Keratinocyte (primary cell): ENCODE results near the gene OR8A1.

Experiments
- EZH2 ChIP-seq: IDR thresholded peaks from one replicate; pipeline ENCODE4 v1.6.1; 2012; ENCODE audit warnings: inconsistent platforms, mild to moderate bottlenecking, low read length, moderate library complexity
- TF ChIP-seq, protein P1 (sequence below), 3 experiments: IDR thresholded peaks in 1 of 3; conservative IDR thresholded peaks in 1 of 3; optimal IDR thresholded peaks in 1 of 3; 2 replicates in 2 of 3; 3 replicates in 1 of 3; pipeline versions ENCODE3 to v1.5.1; 2011; ENCODE audit warnings: low read length in 3 of 3, mild to moderate bottlenecking in 3 of 3, moderate library complexity in 2 of 3, control low read depth in 1 of 3, inconsistent platforms in 1 of 3; ENCODE audit not compliant: insufficient read depth in 2 of 3; ENCODE audit errors: extremely low read depth in 1 of 3

- TF ChIP-seq, protein P1, sequence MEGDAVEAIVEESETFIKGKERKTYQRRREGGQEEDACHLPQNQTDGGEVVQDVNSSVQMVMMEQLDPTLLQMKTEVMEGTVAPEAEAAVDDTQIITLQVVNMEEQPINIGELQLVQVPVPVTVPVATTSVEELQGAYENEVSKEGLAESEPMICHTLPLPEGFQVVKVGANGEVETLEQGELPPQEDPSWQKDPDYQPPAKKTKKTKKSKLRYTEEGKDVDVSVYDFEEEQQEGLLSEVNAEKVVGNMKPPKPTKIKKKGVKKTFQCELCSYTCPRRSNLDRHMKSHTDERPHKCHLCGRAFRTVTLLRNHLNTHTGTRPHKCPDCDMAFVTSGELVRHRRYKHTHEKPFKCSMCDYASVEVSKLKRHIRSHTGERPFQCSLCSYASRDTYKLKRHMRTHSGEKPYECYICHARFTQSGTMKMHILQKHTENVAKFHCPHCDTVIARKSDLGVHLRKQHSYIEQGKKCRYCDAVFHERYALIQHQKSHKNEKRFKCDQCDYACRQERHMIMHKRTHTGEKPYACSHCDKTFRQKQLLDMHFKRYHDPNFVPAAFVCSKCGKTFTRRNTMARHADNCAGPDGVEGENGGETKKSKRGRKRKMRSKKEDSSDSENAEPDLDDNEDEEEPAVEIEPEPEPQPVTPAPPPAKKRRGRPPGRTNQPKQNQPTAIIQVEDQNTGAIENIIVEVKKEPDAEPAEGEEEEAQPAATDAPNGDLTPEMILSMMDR (optimal IDR thresholded peaks at IDR 0.05 in 1 of 3, IDR thresholded peaks at IDR 0.05 in 1 of 3, conservative IDR thresholded peaks at IDR 0.05 in 1 of 3; ENCODE audit: extremely low read depth in 1 of 3, insufficient read depth in 2 of 3, low read length in 3 of 3) = no peak
- no peak for TF ChIP-seq EZH2
Observed at GRCh38 chr11:124541204-124541603, 28.6 kb upstream of the OR8A1 start.
